ENCODE results near the gene LUM.

LUM gene

DNA sequence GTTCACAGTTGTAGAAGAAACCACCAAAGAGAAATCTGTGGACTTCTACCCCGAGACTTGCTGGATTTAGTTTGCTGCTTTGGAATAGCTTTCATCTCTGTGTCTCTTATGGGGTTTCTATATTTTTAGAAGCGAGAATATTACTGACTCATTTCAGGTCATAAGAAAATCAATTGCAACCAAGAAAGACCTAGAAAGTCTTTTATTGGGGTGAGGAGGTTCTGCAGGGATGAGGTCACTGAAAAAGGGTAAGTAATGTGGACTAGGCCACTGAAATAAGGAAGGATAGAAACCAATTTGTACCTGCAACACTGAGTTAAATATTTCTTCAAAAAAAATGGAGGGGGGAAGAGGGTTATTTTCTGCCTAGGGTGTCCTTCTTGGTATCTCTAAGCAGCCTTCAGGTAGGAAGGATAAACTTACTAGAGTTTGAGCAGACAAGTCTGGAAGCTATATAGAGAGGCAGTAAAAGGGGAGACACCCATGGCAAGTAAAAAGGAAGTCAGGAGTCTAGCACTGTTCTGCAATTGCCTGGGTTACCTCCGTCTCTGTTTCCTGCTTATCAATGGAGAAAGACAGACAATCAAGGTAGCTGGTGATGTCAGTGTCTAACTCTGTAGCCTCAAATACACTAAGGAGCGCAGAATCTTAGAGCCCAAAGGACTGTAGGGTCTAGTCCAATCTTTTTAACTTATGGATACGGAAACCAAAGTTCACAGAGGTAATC, 33.9 kb downstream of the LUM start:
- Histone ChIP-seq H3K36me3 (ENCODE audit: control insufficient read depth, low read length) (no peaks in the 10 kb centered on the region), H3K9me3 (ENCODE audit: control insufficient read depth, insufficient read depth, low read length) (no peaks in the 10 kb centered on the region), H4K20me1 (ENCODE audit: control insufficient read depth, insufficient read depth, low read depth, low read length) (no peaks in the 10 kb centered on the region), H3K27me3 (ENCODE audit: control insufficient read depth, low read length) (no peaks in the 10 kb centered on the region), H3F3A (ENCODE audit: control insufficient read depth, insufficient read depth) (no peaks in the 10 kb centered on the region), H3K27ac (ENCODE audit: low read depth, low read length) (no peak overlapping the region), H3K4me1 (ENCODE audit: control insufficient read depth, low read length) (no peaks in the 10 kb centered on the region), H3K4me3 (ENCODE audit: low read length) (no peak overlapping the region), H3K9me2 (replicated peaks; ENCODE audit: control insufficient read depth, low read length) (no peaks in the 10 kb centered on the region), H3K79me2 (ENCODE audit: control insufficient read depth, low read length) (no peaks in the 10 kb centered on the region), H3K4me2 (ENCODE audit: low read length) (no peak overlapping the region)
- no peak for TF ChIP-seq EZH2phosphoT487 (IDR thresholded peaks at IDR 0.05; ENCODE audit: borderline replicate concordance, low read length)
- TF ChIP-seq, protein P1, sequence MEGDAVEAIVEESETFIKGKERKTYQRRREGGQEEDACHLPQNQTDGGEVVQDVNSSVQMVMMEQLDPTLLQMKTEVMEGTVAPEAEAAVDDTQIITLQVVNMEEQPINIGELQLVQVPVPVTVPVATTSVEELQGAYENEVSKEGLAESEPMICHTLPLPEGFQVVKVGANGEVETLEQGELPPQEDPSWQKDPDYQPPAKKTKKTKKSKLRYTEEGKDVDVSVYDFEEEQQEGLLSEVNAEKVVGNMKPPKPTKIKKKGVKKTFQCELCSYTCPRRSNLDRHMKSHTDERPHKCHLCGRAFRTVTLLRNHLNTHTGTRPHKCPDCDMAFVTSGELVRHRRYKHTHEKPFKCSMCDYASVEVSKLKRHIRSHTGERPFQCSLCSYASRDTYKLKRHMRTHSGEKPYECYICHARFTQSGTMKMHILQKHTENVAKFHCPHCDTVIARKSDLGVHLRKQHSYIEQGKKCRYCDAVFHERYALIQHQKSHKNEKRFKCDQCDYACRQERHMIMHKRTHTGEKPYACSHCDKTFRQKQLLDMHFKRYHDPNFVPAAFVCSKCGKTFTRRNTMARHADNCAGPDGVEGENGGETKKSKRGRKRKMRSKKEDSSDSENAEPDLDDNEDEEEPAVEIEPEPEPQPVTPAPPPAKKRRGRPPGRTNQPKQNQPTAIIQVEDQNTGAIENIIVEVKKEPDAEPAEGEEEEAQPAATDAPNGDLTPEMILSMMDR (IDR thresholded peaks at IDR 0.05; ENCODE audit: low read depth, low read length, poor library complexity, severe bottlenecking): no peak

DNA sequence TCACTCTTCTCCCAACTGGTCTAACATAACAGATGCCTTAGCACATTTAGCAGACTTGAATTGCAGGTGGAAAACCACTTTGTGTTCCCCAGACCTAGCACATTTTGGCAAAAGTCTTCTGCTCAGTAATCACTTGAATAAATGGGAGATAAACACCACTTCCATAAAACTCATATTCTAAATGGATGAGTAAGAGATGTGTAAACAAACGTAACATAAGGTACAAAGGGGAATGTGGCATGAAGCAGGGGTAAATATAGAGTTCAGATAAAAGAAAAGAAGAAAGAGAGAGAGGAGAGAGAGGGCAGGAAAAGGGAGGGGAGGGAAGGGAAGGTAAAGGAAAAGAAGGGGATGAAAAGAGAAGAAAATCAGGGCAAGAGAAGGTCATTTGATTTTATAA, 36.4 kb downstream of the LUM start:
- Histone ChIP-seq H3K9me2 (replicated peaks; ENCODE audit: control insufficient read depth, low read length) (no peaks in the 10 kb centered on the region), H3K27me3 (ENCODE audit: control insufficient read depth, low read length) (no peaks in the 10 kb centered on the region), H3K27ac (ENCODE audit: low read depth, low read length) (no peak overlapping the region), H3F3A (ENCODE audit: control insufficient read depth, insufficient read depth) (no peaks in the 10 kb centered on the region), H4K20me1 (ENCODE audit: control insufficient read depth, insufficient read depth, low read depth, low read length) (no peaks in the 10 kb centered on the region), H3K4me3 (ENCODE audit: low read length) (no peak overlapping the region), H3K36me3 (ENCODE audit: control insufficient read depth, low read length) (no peaks in the 10 kb centered on the region), H3K9me3 (ENCODE audit: control insufficient read depth, insufficient read depth, low read length) (no peaks in the 10 kb centered on the region), H3K79me2 (ENCODE audit: control insufficient read depth, low read length) (no peaks in the 10 kb centered on the region), H3K4me2 (ENCODE audit: low read length) (no peak overlapping the region), H3K4me1 (ENCODE audit: control insufficient read depth, low read length) (no peaks in the 10 kb centered on the region)
- TF ChIP-seq, protein P1 (IDR thresholded peaks at IDR 0.05; ENCODE audit: low read depth, low read length, poor library complexity, severe bottlenecking): no peak
- TF ChIP-seq EZH2phosphoT487 (IDR thresholded peaks at IDR 0.05; ENCODE audit: borderline replicate concordance, low read length): no peak

GRCh38 chr12:91074154-91074709, 37.1 kb downstream of the LUM start:
- H4K20me1 ChIP-seq (ENCODE audit: control insufficient read depth, insufficient read depth, low read depth, low read length): no peaks in the 10 kb centered on the region
- no peak overlapping the region for H3K27ac ChIP-seq (ENCODE audit: low read depth, low read length)
- no peak overlapping the region for H3K4me3 ChIP-seq (ENCODE audit: low read length)
- H3K79me2 ChIP-seq (ENCODE audit: control insufficient read depth, low read length): no peaks in the 10 kb centered on the region
- no peaks in the 10 kb centered on the region for H3K9me3 ChIP-seq (ENCODE audit: control insufficient read depth, insufficient read depth, low read length)
- H3K4me1 ChIP-seq (ENCODE audit: control insufficient read depth, low read length): no peaks in the 10 kb centered on the region
- no peaks in the 10 kb centered on the region for H3K9me2 ChIP-seq (replicated peaks; ENCODE audit: control insufficient read depth, low read length)
- no peaks in the 10 kb centered on the region for H3F3A ChIP-seq (ENCODE audit: control insufficient read depth, insufficient read depth)
- H3K27me3 ChIP-seq (ENCODE audit: control insufficient read depth, low read length): no peaks in the 10 kb centered on the region
- H3K4me2 ChIP-seq (ENCODE audit: low read length): no peak overlapping the region
- H3K36me3 ChIP-seq (ENCODE audit: control insufficient read depth, low read length): no peaks in the 10 kb centered on the region
- TF ChIP-seq, protein P1 (IDR thresholded peaks at IDR 0.05; ENCODE audit: low read depth, low read length, poor library complexity, severe bottlenecking): no peak
- no peak for TF ChIP-seq EZH2phosphoT487 (IDR thresholded peaks at IDR 0.05; ENCODE audit: borderline replicate concordance, low read length)

All from DOHH2 (cell line).